GM19328 (cell line): ENCODE data around the gene ZBTB11.
A peak's percentile ranks its signal among the peaks of the same experiment; 100 is the strongest.
"Not testable (repeated sequence)": the region's sequence is repeated elsewhere in the genome, so short reads cannot be mapped to it uniquely, and the experiment has no call there.

Experiments
- ATAC-seq: cut with Tn5 transposase; IDR thresholded peaks from one replicate; pipeline ENCODE4 v1.9.1; 2021; ENCODE audit warnings: mild to moderate bottlenecking, moderate library complexity; ENCODE audit not compliant: unreplicated experiment

Gene ZBTB11

DNA sequence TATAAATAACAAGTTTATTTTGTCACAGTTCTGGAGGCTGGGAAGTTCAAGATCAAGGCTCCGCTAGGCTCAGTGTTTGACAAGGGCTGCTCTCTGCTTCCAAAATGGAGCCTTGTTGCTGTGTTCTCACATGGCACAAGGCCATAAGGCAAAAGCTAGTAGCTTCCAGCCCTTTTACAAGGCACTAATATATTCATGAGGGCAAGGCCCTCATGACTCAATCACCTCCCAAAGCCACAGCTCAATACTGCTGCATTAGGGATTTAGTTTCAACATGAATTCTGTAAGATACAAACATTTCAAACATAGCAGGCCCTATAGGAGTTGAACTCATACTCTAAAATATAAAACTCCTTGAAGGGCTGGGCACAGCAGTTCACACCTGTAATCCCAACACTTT, 30.2 kb downstream of the ZBTB11 start:
- ATAC-seq: no peak

DNA sequence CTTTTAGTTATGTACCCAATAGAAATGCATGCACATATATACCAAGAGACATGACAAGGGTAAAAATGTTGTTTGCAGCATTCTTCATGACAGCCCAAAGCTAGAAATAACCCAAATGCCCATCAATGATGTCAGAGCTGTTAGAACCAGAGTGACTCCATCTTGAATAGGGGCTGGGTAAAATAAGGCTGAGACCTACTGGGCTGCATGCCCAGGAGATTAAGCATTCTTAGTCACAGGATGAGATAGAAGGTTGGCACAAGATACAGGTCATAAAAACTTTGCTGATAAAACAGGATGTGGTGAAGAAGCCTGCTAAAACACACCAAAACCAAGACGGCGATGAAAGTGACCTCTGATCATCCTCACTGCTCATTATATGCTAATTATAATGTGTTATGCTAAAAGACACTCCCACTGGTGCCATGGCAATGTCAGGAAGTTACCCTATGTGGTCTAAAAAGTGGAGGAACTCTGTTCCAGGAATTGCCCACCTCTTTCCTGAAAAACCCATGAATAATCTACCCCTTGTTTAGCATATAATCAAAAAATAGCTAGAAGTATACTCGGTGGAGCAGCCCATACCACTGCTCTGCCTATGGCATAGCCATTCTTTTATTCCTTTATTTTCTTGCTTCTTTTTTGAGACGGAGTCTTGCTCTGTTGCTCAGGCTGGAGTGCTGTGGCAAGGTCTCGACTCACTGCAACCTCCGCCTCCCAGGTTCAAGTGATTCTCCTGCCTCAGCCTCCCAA, 32.9 kb downstream of the ZBTB11 start:
- ATAC-seq: no peak

DNA sequence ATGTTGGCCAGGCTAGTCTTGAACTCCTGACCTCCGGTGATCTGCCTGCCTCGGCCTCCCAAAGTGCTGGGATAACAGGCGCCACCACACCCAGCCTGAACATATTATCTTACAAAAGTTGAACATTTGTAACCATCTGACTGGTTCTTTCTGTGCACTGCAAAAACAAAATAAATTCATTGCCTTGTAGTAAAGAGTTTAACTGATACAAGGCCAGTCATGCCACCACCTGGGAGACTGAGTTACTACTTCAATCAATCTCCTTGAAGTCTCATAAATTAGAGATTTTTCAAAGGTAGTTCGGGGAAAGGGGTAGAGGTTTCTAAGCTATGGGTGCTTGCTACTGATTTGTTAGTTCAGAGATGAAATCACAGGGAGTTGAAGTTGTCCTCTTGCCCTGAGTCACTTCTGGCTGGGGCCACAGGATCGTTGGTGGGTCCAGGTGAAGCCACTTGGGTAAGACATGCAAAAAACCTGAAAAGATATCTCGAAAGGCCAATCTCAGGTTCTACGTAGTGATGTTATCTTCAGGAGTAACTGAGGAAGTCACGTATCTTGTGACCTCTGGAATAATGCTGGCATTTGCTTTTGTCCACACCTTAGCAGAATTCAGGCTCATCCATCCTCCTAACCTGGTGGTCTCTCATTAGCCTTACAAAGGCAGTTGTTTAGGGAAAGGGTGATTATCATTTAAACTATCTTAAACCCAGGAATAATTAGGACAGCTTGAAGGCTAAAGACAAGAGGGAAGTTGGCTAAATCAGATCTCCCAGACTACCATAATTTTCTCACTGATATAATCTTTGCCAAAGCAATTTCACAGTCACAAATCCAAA, 33.7 kb downstream of the ZBTB11 start:
- no peak for ATAC-seq

DNA sequence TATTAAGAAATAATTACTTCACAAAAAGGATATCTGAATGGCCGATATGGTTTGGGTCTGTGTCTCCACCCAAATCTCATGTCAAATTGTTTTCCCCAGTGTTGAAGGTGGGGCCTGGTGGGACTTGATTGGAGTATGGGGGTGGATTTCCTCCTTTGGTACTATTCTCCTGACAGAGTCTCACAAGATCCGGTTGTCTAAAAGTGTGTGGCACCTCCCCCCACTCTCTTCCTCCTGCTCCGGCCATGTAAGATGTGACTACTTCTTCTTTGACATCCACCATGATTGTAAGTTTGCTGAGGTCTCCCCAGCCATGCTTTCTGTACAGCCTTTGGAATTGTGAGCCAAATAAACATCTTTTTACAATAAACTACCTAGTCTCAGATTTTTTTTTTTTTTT, 34.5 kb downstream of the ZBTB11 start:
- no peak for ATAC-seq

DNA sequence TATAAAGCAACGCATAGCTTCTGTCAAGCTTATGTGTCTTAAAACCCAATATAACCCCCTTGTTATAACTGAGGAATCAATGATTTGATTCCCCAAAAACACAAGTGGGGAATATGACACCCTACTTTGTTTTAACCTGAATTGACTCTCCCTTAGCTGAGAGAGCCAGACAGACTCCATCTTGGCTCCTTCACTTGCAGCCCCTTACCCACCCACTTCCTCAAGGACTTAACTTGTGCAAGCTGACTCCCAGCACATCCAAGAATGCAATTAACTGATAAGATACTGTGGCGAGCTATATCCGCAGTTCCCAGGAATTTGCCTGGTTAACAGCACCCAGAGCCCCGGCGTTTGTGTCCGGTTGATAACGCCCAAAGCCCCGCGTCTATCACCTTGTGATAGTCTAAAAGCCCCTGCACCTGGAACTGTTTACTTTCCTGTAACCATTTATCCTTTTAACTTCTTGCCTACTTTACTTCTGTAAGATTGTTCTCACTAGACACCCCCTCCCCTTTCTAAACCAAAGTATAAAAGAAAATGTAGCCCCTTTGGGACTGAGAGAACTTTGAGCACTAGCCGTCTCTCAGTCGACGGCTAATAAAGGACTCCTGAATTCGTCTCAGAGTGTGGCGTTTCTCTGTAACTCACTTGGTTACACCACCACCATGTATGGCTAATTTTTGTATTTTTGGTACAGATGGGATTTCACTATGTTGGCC, 35.4 kb downstream of the ZBTB11 start:
- not testable (repeated sequence) for ATAC-seq

DNA sequence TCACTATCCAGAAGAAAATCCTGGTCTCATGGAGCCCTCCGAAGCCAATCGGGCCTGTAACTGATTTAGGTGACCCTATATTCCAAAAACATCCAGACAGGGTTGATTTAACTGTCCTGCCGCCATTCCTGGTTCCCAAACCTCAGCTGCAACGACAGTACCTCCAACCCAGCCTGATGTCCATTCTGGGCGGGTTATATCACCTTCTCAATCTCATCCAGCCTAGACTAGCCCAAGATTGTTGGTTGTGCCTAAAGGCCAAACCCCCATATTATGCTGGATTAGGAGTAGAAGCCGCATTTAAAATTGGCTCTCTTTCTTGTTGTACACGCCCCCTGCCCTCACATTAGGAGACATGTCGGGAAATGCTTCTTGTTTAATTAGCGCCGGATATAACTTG, 36.7 kb downstream of the ZBTB11 start:
- ATAC-seq: no peak

DNA sequence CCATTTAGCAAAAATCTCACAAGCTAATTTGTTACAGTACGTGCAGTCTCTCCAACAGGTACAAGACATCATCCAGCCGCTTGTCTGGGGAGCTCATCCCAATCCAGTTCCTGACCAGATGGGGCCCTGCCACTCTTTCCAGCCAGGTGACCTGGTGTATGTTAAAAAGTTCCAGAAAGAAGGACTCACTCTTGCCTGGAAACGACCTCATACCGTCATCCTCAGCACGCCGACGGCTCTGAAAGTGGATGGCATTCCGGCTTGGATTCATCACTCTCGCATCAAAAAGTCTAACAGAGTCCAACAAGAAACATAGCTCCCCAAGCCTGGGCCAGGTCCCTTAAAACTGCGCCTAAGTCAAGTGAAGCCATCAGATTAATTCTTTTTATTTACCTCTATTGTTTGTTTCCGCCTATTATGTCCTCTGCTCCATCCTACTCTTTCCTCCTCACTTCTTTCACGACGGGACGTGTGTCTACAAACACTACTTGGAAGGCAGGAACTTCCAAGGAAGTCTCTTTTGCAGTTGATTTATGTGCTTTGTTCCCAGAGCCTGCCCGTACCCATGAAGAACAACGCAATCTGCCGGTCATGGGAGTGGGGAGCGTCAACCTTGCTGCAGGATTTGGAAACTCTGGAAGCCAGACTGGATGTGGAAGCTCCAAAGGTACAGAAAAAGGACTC, 37.5 kb downstream of the ZBTB11 start:
- no peak for ATAC-seq

DNA sequence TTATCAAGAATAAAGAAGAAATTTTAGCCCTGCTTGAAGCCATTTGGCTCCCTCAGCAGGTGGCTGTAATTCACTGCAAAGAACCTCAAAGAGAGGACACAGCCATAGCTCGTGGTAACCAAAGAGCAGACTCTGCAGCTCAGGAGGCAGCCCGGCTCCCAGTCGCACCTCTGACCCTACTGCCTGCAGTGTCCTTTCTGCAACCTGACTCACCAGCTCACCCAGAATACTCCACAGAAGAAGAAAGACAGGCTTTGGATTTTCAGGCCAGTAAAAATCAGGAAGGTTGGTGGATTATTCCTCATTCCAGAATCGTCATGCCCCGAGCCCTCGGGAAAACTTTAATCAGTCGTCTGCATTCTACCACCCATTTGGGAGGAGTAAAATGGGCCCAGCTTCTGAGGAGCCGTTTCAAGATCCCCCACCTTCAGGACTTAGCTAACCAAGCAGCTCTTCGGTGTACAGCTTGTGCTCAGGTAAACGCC, 38.6 kb downstream of the ZBTB11 start:
- ATAC-seq: no peak

DNA sequence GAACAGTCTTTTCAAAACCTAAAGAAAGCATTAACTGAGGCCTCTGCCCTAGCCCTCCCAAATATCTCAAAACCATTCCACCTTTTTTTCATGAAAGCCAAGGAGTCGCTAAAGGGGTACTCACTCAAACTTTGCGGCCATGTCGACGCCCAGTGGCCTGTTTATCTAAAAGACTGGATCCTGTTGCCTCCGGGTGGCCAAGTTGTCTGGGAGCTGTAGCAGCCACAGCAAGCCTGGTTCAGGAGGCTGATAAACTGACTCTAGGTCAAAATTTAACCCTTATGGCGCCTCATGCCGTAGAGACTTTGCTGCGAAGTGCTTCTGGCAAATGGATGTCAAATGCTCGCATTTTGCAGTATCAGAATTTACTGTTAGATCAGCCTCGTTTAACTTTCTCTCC, 39.5 kb downstream of the ZBTB11 start:
- ATAC-seq: no peak

DNA sequence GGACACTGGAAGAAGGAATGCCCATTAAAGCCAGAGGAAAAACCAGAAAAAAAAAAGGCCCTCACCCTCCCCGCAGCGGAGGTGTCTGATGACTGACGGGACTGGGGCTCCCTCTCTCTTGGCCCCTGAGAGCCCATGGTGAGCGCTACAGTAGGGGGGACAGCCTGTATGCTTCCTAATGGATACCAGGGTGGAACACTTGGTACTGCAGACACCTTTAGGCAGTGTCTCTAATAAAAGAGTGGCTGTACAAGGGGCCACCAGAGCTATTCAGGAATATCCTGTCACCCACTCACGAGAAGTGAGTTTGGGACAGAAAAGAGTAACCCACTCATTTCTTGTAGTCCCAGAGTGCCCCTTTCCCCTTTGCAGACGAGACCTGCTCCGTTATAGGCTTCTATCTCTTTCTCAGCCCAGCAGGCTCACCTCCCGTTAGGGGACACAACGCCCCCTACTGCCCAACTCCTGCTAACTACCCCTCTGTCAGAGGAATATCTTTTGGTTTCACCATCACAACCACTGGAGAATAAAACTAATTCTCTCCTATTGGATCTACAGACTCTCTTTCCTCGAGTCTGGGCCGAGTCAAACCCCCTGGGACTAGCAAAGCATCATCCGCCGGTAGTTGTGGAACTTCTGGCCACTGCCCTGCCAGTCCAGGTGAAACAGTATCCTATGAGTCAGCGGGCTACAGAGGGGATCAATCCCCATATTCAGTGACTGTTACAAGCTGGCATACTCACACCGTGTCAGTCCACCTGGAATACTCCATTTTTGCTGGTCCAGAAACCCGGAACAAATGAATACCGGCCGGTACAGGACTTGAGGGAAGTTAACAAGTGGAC, 40.8 kb downstream of the ZBTB11 start:
- ATAC-seq: peak; percentile 89

DNA sequence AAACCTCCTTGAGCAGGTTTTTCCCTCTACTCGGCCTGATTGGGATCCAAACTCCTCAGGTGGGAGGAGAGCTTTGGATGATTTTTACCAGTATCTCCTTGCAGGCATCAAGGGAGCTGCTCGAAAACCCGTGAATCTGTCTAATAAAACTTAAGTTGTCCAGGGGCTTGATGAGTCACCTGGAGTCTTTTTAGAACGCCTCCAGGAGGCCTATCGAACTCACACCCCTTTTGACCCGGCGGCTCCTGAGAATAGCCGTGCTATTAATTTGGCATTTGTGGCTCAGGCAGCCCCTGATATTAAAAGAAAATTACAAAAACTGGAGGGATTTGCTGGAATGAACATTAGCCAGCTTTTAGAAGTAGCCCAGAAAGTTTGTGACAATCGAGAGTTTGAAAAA, 41.6 kb downstream of the ZBTB11 start:
- no peak for ATAC-seq

DNA sequence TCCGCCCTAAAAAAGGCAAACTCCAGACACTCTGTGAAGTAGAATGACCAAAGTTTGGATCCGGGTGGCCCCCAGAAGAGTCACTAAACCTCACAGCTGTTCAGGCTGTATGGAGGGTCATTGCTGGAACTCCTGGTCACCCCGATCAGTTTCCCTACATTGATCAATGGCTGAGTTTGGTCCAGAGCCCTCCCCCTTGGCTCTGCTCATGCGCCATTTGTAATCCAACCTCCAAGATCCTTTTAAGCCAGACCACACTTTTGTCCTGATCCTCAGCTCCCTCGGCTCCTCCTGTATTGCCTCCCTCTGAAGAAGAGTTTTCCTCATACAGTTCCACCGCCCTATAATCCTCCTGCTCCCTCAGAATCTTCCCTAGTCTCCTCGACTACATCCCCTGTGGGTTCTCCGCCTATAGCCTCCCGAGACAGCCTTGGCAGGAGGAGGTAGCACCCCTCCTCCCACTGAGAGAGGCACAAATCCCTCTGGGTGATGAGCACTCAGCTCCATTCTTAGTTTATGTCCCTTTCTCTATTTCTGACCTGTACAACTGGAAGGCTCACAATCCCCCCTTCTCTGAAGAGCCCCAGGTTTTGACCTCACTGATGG, 42.2 kb downstream of the ZBTB11 start:
- ATAC-seq: no peak

DNA sequence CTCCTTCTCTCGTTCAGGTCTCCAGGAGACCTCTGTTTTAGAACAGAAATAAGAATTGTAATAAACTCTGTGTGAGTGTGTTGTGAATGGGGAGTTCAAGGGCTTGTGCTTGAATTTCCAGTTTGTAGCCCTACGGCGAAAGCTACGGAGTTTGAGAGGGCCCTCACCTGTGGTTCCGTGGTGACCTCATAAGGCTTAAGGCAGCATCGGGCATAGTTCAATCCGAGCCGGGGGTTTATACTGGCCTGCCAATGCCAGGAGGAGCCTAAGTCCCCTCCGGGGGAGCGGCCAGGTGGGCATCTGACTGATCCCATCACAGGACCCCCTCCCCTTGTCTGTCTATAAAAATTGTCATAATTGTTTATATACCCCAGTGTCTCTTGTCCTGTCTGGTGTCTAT, 43.7 kb downstream of the ZBTB11 start:
- ATAC-seq: no peak

DNA sequence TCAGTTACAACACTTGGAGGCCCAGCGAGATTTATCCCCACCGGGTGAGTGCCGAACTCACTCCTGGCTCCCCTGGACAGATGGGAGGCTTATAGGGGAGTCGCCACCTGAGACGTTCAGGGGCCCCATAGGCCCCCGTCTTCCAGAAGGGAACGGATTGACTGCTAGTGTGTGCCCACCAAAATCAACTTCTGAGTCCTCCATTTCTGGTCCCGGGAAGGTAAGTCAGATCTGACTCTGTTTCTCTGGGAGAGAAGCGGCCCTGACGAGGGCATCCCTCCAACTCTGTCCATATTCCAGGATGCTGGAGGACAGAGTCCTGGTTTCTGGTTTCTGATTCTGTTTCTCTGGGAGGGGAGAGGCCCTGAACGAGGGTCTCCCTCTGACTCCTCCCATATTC, 44.3 kb downstream of the ZBTB11 start:
- ATAC-seq: no peak

DNA sequence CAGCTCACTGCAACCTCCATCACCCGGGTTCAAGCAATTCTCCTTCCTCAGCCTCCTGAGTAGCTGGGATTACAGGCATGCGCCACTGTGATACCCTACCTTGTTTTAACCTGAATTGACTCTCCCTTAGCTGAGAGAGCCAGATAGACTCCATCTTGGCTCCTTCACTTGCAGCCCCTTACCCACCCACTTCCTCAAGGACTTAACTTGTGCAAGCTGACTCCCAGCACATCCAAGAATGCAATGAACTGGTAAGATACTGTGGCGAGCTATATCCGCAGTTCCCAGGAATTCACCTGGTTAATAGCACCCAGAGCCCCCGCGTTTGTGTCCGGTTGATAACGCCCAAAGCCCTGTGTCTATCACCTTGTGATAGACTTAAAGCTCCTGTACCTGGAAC, 45.0 kb downstream of the ZBTB11 start:
- ATAC-seq: not testable (repeated sequence)

DNA sequence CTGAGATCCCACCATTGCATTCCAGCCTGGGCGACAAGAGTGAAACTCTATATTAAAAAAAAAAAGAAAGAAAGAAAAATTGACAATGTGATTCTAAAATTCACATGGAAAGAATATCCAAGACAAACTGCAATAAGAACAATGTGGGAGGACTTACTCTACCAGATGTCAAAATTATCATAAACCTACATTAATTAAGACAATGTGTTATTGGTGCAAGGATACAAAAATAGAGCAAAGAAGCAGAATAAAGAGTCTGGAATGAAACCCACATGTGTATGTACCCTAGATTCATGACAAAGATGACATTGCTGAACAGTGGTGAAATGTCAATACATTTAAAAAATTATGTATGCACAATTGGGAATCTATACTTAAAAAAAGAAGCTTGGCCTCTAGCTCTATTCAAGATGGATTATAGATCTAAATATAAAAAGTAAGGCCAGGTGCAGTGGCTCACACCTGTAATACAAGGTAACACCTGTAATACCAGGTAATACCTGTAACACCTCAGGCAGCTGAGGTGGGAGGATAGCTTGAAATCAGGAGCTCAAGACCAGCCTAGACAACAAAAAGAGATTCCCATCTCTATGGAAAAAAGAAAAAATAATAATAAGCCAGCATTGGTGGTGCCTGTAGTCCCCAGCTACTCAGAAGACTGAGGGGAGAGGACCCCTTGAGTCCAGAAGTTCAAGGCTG, 45.7 kb downstream of the ZBTB11 start:
- no peak for ATAC-seq

DNA sequence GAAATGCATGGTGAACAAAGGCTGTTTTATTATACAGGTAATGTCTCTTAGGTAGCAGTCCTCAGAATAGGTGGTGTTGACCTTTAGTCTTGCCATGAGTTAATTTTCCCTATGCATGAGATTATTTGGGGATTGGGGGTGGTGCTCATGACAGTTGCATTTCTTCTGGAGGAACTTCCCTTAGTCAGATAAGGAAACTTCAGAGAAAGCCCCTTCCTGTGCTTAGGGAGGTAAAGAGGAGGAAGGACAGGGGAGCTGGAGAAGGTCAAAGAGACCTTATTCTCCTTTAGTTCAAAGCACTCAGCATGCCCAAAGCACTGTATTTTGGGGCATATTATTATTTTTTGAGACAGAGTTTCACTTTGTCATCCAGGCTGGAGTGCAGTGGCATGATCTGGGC, 47.7 kb downstream of the ZBTB11 start:
- no peak for ATAC-seq

DNA sequence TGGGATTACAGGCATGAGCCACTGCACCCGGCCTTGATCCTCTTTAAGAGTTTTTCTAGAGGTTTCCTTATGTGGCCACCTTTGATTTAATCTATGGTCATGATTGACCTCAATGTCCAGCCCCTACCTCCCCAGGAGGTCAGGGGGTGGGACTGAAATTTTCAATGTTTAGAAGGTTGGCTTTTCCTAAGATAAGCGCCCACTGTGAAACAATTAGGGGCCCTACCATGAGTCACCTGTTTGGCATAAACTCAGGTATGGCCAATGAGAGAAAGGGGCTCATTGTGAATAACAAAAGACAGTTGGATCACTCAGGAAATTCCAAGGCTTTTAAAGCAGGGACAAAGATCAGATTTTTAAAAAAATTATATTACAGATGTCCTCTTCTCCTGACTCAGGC, 51.1 kb downstream of the ZBTB11 start:
- ATAC-seq: no peak

DNA sequence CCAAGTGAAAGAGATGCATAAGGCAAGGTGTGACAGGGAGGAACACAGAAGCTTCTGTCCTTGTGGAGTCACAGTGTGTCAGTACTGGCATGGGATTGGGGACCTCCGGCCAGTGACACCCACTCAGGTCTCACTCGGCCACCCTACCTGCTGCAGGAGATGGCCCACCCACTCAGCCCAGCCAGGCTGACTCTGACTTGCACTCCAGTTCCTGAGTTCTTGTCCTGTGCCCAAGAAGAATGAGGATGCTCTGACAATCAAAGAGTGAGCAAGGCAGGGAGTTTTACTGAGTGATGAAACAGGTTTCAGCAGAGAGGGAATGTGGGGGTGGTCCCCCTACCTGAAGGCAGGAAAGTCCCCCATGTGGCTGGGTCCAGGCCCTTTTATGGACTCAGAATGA, 52.1 kb downstream of the ZBTB11 start:
- ATAC-seq: no peak
